ENCODE measurements around the gene SBSN.

- TF ChIP-seq FOS (IDR thresholded peaks at IDR 0.05; ENCODE audit: extremely low read depth, insufficient read length) (no peak), IRF1 (CRISPR knock-in tag; IDR thresholded peaks at IDR 0.05; ENCODE audit: borderline replicate concordance) (no peak), CTCF (IDR thresholded peaks at IDR 0.05 in 2 of 3, conservative IDR thresholded peaks at IDR 0.05 in 1 of 3; ENCODE audit: insufficient read depth in 2 of 3, low read depth in 1 of 3, low read length in 3 of 3) (no peak), CLOCK (CRISPR knock-in tag; IDR thresholded peaks at IDR 0.05; ENCODE audit: borderline replicate concordance) (no peak), CHCHD3 (CRISPR knock-in tag; IDR thresholded peaks at IDR 0.05) (no peak), GTF3C2 (IDR thresholded peaks at IDR 0.05; ENCODE audit: borderline replicate concordance, extremely low read depth, insufficient read length) (no peak)
Measured at GRCh38 chr19:35486268-35486708, 41.8 kb downstream of the SBSN start.

Data from K562 (cell line).